K562 (cell line): ENCODE data around the gene LRMDA.
"Not testable (repeated sequence)": the region's sequence is repeated elsewhere in the genome, so short reads cannot be mapped to it uniquely, and the experiment has no call there.

Experiments
- ATF2 ChIP-seq: sonication (generic); formaldehyde crosslinking; IDR thresholded peaks from 2 replicates; pipeline ENCODE4 v1.8.1; 2022; ENCODE audit warnings: missing genetic modification reagents
- BACH1 ChIP-seq: fragments of 200-800 bp; sonication (Bioruptor generic); IDR thresholded peaks from 2 replicates; pipeline ENCODE4 v1.6.1; 2016; ENCODE audit warnings: missing genetic modification characterization, missing compliant biosample characterization
- CBX3 ChIP-seq, 2 experiments: IDR thresholded peaks; 1 replicate in 1 of 2; 2 replicates in 1 of 2; pipeline ENCODE4 v1.6.1; 2012; ENCODE audit warnings: inconsistent platforms in 2 of 2, low read length in 2 of 2, borderline replicate concordance in 1 of 2, control low read depth in 1 of 2
- CTCF ChIP-seq, 3 experiments: IDR thresholded peaks in 2 of 3; conservative IDR thresholded peaks in 1 of 3; 2 replicates each; pipeline ENCODE4 v1.5.1; 2011 to 2012; ENCODE audit warnings: low read length in 3 of 3, mild to moderate bottlenecking in 3 of 3, control low read depth in 2 of 3, improper control_type of control experiment in 1 of 3, inconsistent platforms in 1 of 3, low read depth in 1 of 3, mixed read lengths in 1 of 3, moderate library complexity in 1 of 3; ENCODE audit not compliant: insufficient read depth in 2 of 3
- HCFC1 ChIP-seq: IDR thresholded peaks from 2 replicates; pipeline ENCODE4 v1.6.1; 2012; ENCODE audit warnings: low read depth, low read length, improper control_type of control experiment
- POLR2A ChIP-seq: fragments of 450-650 bp; conservative IDR thresholded peaks from 2 replicates; pipeline ENCODE4 v1.6.1; 2016
- PREB ChIP-seq: sonication (generic); formaldehyde crosslinking; IDR thresholded peaks from 2 replicates; pipeline ENCODE4 v1.8.1; 2023; ENCODE audit warnings: mild to moderate bottlenecking, missing genetic modification reagents
- SREBF2 ChIP-seq: sonication (generic); formaldehyde crosslinking; IDR thresholded peaks from 2 replicates; pipeline ENCODE4 v1.4.0; 2020; ENCODE audit warnings: mild to moderate bottlenecking, missing genetic modification reagents
- TBP ChIP-seq: optimal IDR thresholded peaks from 2 replicates; pipeline ENCODE3; 2011; ENCODE audit warnings: low read depth, low read length, improper control_type of control experiment
- U2AF1 ChIP-seq: fragments of 200-400 bp; formaldehyde crosslinking; optimal IDR thresholded peaks from 2 replicates; pipeline ENCODE3; 2017; ENCODE audit warnings: mild to moderate bottlenecking, low read depth, low read length, moderate library complexity
- ZNF324 ChIP-seq: fragments of 250-450 bp; sonication (Bioruptor Pico); IDR thresholded peaks from 2 replicates; pipeline ENCODE4 v1.4.0; 2020; ENCODE audit warnings: mild to moderate bottlenecking
- ZNF780A ChIP-seq: fragments of 250-450 bp; sonication (Bioruptor Pico); IDR thresholded peaks from 2 replicates; pipeline ENCODE4 v1.5.0; 2021; ENCODE audit warnings: mild to moderate bottlenecking

GRCh38 chr10:76148217-76148616 lies 716.8 kb downstream of the LRMDA start:
- TF ChIP-seq CTCF (IDR thresholded peaks at IDR 0.05 in 2 of 3, conservative IDR thresholded peaks at IDR 0.05 in 1 of 3; ENCODE audit: insufficient read depth in 2 of 3, low read depth in 1 of 3, low read length in 3 of 3); SREBF2 (CRISPR knock-in tag); HCFC1; POLR2A; ATF2 (CRISPR knock-in tag); ZNF780A (CRISPR knock-in tag); TBP; U2AF1; CBX3 (IDR thresholded peaks at IDR 0.05; ENCODE audit: borderline replicate concordance in 1 of 2, low read length in 2 of 2); ZNF324 (CRISPR knock-in tag); PREB; BACH1: not testable (repeated sequence)
